HCT116 (cell line): ENCODE measurements around the gene FAM170B. TPM values are rescaled to one million over a fixed set of nuclear protein-coding genes. Genes with fewer than 3 reads are reported as not detected.

ENCODE experiments used
- ATAC-seq: fragments of 200-7000 bp; cut with Tn5 transposase; 2 replicates; pipeline ENCODE4 v1.9.1; 2020; ENCODE audit warnings: mild to moderate bottlenecking, moderate library complexity
- BruUV-seq: library from RNA; stranded (reverse); fragments of 400-500 nt; replicated peaks from 2 replicates; lab custom pipeline; 2021; lab: Mats Ljungman, UMichigan
- CTCF ChIA-PET: fragments of 300-600 bp; sonication (Branson Sonifier 250); formaldehyde crosslinking; loops from one replicate; lab custom pipeline; 2021; ENCODE audit warnings: antibody characterized with exemption; lab: Charles Lee
- POLR2A ChIA-PET: fragments of 300-600, 350-600 bp; sonication (Branson Sonifier 250); formaldehyde crosslinking; loops from one replicate; lab custom pipeline; 2021; ENCODE audit warnings: antibody characterized with exemption; lab: Charles Lee
- RAD21 ChIA-PET, 2 experiments: fragments of 300-600 bp; sonication (Branson Sonifier 250); formaldehyde crosslinking; loops; one replicate each; lab custom pipeline; 2023; ENCODE audit warnings: low total read pairs in 2 of 2; ENCODE audit not compliant: uncharacterized antibody in 2 of 2, unreplicated experiment in 2 of 2, low non-redundant PET in 1 of 2; lab: Charles Lee
- DNase-seq: peaks from one replicate; pipeline ENCODE4 v3.0.0-alpha.2; 2010; ENCODE audit warnings: low read depth, low spot score
- H2AFZ ChIP-seq: fragments of 200-600 bp; shearing (Covaris generic), sonication (generic); 2 replicates; pipeline ENCODE4 v1.6.1; 2017; ENCODE audit warnings: low read depth, mixed run types, mixed read lengths, antibody characterized with exemption, low read length; ENCODE audit not compliant: poor library complexity, severe bottlenecking
- H3K27ac ChIP-seq: 2 replicates; pipeline ENCODE4 v1.5.1; 2012; ENCODE audit warnings: low read depth, low read length
- H3K27me3 ChIP-seq: fragments of 200-600 bp; sonication (generic); 2 replicates; pipeline ENCODE4 v1.6.1; 2016; ENCODE audit warnings: mixed run types, low read length, mixed read lengths; ENCODE audit not compliant: insufficient read depth
- H3K36me3 ChIP-seq, 2 experiments: fragments of 200-500 bp in 1 of 2; fragments of 200-600 bp in 1 of 2; sonication (Bioruptor generic) in 1 of 2; sonication (generic) in 1 of 2; 2 replicates each; pipeline versions ENCODE4 v1.5.1 to v1.6.1; 2014 to 2016; ENCODE audit warnings: low read length in 2 of 2, inconsistent platforms in 1 of 2, mixed read lengths in 1 of 2, mixed run types in 1 of 2; ENCODE audit not compliant: insufficient read depth in 2 of 2, control insufficient read depth in 1 of 2
- H3K4me1 ChIP-seq, 2 experiments: fragments of 200-600 bp in 1 of 2; sonication (generic) in 1 of 2; 2 replicates each; pipeline versions ENCODE4 v1.5.1 to v1.6.1; 2012 to 2017; ENCODE audit warnings: low read length in 2 of 2, inconsistent platforms in 1 of 2, mild to moderate bottlenecking in 1 of 2, mixed read lengths in 1 of 2, mixed run types in 1 of 2, moderate library complexity in 1 of 2; ENCODE audit not compliant: insufficient read depth in 2 of 2, control insufficient read depth in 1 of 2
- H3K4me2 ChIP-seq: fragments of 200-600 bp; sonication (generic); 2 replicates; pipeline ENCODE4 v1.6.1; 2017; ENCODE audit warnings: mixed run types, low read length, mixed read lengths
- H3K4me3 ChIP-seq, 2 experiments: fragments of 200-600 bp in 1 of 2; sonication (generic) in 1 of 2; replicated peaks in 1 of 2; 2 replicates each; pipeline ENCODE4 v1.5.1; 2011 to 2016; ENCODE audit warnings: low read length in 2 of 2, control low read depth in 1 of 2, low read depth in 1 of 2, mild to moderate bottlenecking in 1 of 2, mixed read lengths in 1 of 2, mixed run types in 1 of 2
- H3K79me2 ChIP-seq: fragments of 200-600 bp; sonication (generic); 2 replicates; pipeline ENCODE4 v1.6.1; 2017; ENCODE audit warnings: mild to moderate bottlenecking, mixed run types, low read length, moderate library complexity, mixed read lengths; ENCODE audit not compliant: insufficient read depth
- H3K9ac ChIP-seq: fragments of 200-600 bp; sonication (generic); 2 replicates; pipeline ENCODE4 v1.6.1; 2016; ENCODE audit warnings: low read length, mixed read lengths
- H3K9me2 ChIP-seq: fragments of 200-600 bp; sonication (generic), shearing (Covaris generic); 2 replicates; pipeline ENCODE4 v1.6.1; 2017; ENCODE audit warnings: mixed run types, mild to moderate bottlenecking, moderate library complexity; ENCODE audit not compliant: insufficient read depth
- H3K9me3 ChIP-seq, 2 experiments: fragments of 200-500 bp in 1 of 2; fragments of 200-600 bp in 1 of 2; sonication (Bioruptor generic) in 1 of 2; sonication (generic) in 1 of 2; 2 replicates each; pipeline ENCODE4 v1.6.1; 2014 to 2017; ENCODE audit warnings: low read length in 2 of 2, mixed read lengths in 2 of 2, inconsistent platforms in 1 of 2, low read depth in 1 of 2, mild to moderate bottlenecking in 1 of 2, mixed run types in 1 of 2, moderate library complexity in 1 of 2; ENCODE audit not compliant: control insufficient read depth in 1 of 2, insufficient read depth in 1 of 2
- H4K20me1 ChIP-seq: fragments of 200-600 bp; sonication (generic), shearing (Covaris generic); 2 replicates; pipeline ENCODE4 v1.6.1; 2017; ENCODE audit warnings: mixed run types, mild to moderate bottlenecking, moderate library complexity; ENCODE audit not compliant: insufficient read depth
- CBX3 ChIP-seq: IDR thresholded peaks from 2 replicates; pipeline ENCODE4 v1.6.1; 2012; ENCODE audit warnings: low read depth
- MAX ChIP-seq: IDR thresholded peaks from 2 replicates; pipeline ENCODE4 v1.6.1; 2012
- POLR2AphosphoS5 ChIP-seq: IDR thresholded peaks from 2 replicates; pipeline ENCODE4 v1.6.1; 2011; ENCODE audit warnings: mild to moderate bottlenecking, low read depth, low read length, moderate library complexity
- SRF ChIP-seq: IDR thresholded peaks from 2 replicates; pipeline ENCODE4 v1.6.1; 2012; ENCODE audit warnings: low read depth
- ZBTB33 ChIP-seq: IDR thresholded peaks from 2 replicates; pipeline ENCODE4 v1.6.1; 2011; ENCODE audit warnings: mild to moderate bottlenecking, low read length, moderate library complexity; ENCODE audit not compliant: insufficient replicate concordance; ENCODE audit errors: extremely low read depth
- intact Hi-C: fragments of 100-400 bp; cut with micrococcal nuclease; formaldehyde crosslinking; loops from 2 replicates; pipeline ENCODE4 v1.10.0; 2022
- total RNA-seq: library from RNA; stranded (reverse); gene quantifications from one replicate; pipeline ENCODE4 v1.2.1, GENCODE V29; 2021; ENCODE audit not compliant: unreplicated experiment

Gene FAM170B
- total RNA-seq, 1 experiment from 2014 or later, result not detected

- Histone ChIP-seq H3K79me2 (no peaks in the 10 kb centered on the region), H3K27me3 (no peaks in the 10 kb centered on the region; the same call in 1 of the 2 replicates), H3K27ac (no peak overlapping the region), H3K9ac (no peak overlapping the region), H4K20me1 (no peaks in the 10 kb centered on the region), H2AFZ (no peak overlapping the region), H3K4me2 (no peak overlapping the region), H3K9me3 (no peaks in the 10 kb centered on the region), H3K4me3 (no peak overlapping the region), H3K9me2 (no peaks in the 10 kb centered on the region), H3K4me1 (peaks cover 0 to 12% of the 10 kb centered on the region in 2 experiments; a peak in 2 of 4 replicates), H3K36me3 (no peaks in the 10 kb centered on the region)
- TF ChIP-seq MAX (no peak), CBX3 (no peak), POLR2AphosphoS5 (no peak), SRF (no peak), ZBTB33 (no peak)
- CTCF ChIA-PET, result interaction anchor here (1.0 kb wide), 1 partner anchor 14 kb away, joined by 4 read pairs; no protein-coding TSS in a partner anchor
- DNase-seq (no peak), ATAC-seq (no peak)
- BruUV-seq, result no TSS peak
- POLR2A ChIA-PET, result no interaction called here
- intact Hi-C loops, result no loop called here
- RAD21 ChIA-PET, result no interaction called here
These were observed 45.0 kb upstream of the FAM170B start for GRCh38 chr10:49178489-49179471.
